ENCODE data around the gene FTO. TPM values are rescaled to one million over a fixed set of nuclear protein-coding genes. Genes with fewer than 3 reads are reported as not detected.

The FTO gene
- polyA plus RNA-seq, 3 donors = 16.8 to 51.0 (median 37.7) TPM

DNA sequence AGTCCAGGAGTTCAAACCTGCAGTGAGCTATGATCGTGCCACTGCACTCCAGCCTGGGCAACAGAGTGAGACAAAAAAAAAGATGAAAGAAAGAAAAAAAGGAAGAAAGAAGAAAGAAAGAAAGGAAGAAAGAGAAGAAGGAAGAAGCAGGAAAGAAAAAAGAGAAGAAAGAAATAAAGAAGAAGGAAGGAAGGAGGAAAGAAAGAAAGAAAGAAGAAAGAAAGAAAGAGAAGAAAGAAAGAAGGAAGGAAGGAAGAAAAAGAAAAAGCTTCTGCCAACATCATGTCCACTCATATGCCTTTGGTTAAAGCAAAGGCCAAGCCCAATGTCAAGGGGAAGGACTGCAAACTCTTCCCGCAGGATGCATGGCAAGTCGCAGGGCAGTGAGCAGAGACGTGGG, 439.5 kb downstream of the FTO start:
- H3K9me3 Mint-ChIP-seq = peaks cover 0 to 8% (median 3%) of the 10 kb centered on the region in 7 donors
- H3K4me1 Mint-ChIP-seq = peaks cover 7% of the 10 kb centered on the region
- Histone ChIP-seq H3K9me3 (replicated peaks in 1 of 2; ENCODE audit: control insufficient read depth in 1 of 2, insufficient read depth in 1 of 2, low read length in 2 of 2) (no peaks in the 10 kb centered on the region), H3K4me3 (replicated peaks in 1 of 3; ENCODE audit: low read depth in 2 of 3, low read length in 3 of 3) (no peak overlapping the region), H3K79me2 (ENCODE audit: insufficient read depth, low read length) (no peaks in the 10 kb centered on the region), H4K20me1 (ENCODE audit: insufficient read depth, low read length) (no peaks in the 10 kb centered on the region), H3K27me3 (ENCODE audit: control insufficient read depth in 2 of 2, insufficient read depth in 2 of 2, low read length in 2 of 2) (no peaks in the 10 kb centered on the region), H3K36me3 (replicated peaks in 1 of 2; ENCODE audit: control insufficient read depth in 1 of 2, insufficient read depth in 2 of 2, low read length in 2 of 2) (no peaks in the 10 kb centered on the region), H2AFZ (ENCODE audit: insufficient read depth, low read depth, low read length, poor library complexity, severe bottlenecking) (no peak overlapping the region), H3K4me1 (ENCODE audit: control insufficient read depth in 1 of 2, insufficient read depth in 2 of 2, low read length in 2 of 2) (no peaks in the 10 kb centered on the region), H3K27ac (ENCODE audit: low read depth in 1 of 2, low read length in 2 of 2) (no peak overlapping the region), H3K9ac (ENCODE audit: insufficient read depth, low read length, poor library complexity, severe bottlenecking) (no peak overlapping the region), H3K4me2 (replicated peaks; ENCODE audit: extremely low read depth, low read length, poor library complexity, severe bottlenecking) (no peak overlapping the region)
- intact Hi-C loops (cut with micrococcal nuclease) = no loop called here
- H3K36me3 Mint-ChIP-seq = no peaks in the 10 kb centered on the region
- 98% methylated on average over 4 of the region's 4 CpGs for WGBS (ENCODE audit: insufficient coverage)
- TF ChIP-seq, protein P1, sequence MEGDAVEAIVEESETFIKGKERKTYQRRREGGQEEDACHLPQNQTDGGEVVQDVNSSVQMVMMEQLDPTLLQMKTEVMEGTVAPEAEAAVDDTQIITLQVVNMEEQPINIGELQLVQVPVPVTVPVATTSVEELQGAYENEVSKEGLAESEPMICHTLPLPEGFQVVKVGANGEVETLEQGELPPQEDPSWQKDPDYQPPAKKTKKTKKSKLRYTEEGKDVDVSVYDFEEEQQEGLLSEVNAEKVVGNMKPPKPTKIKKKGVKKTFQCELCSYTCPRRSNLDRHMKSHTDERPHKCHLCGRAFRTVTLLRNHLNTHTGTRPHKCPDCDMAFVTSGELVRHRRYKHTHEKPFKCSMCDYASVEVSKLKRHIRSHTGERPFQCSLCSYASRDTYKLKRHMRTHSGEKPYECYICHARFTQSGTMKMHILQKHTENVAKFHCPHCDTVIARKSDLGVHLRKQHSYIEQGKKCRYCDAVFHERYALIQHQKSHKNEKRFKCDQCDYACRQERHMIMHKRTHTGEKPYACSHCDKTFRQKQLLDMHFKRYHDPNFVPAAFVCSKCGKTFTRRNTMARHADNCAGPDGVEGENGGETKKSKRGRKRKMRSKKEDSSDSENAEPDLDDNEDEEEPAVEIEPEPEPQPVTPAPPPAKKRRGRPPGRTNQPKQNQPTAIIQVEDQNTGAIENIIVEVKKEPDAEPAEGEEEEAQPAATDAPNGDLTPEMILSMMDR (IDR thresholded peaks at IDR 0.05) = no peak
- H3K27ac Mint-ChIP-seq = no peak overlapping the region
- DNase-seq = no peak
- no peak overlapping the region for H3K4me3 Mint-ChIP-seq
- peaks cover 0 to 6% (median 5%) of the 10 kb centered on the region in 3 donors for H3K27me3 Mint-ChIP-seq (ENCODE audit: low read depth in 3 of 3)

DNA sequence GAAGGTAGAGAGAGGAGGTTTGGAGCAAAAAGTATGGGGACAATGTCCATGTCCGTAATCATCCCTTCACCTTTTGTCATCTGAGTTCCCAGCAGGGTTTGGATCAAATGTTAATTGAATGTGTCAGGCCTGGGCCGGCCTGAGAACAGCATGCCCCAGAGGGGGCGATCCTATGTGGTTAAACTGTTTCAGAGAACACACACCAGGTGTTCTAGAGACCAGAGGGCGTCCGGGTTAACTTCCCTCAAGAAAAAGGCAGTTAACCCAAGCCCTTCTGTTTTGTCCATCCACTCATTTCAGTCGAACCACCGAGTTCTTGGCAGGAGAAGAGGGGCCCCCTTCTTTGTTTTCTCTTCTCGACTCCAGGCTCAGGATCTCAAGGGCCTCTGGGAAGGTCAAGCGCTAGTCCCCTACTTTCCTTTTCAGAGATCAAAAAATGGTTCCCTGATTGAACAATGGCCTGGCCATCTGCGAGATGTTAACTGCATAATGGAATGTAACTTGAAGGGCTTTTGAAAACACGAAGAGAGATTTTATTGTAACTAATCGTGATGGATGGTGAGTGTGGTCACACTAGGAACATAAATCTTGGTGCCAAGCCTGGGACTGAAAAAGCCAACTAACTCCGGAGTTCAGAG, 440.1 kb downstream of the FTO start:
- Histone ChIP-seq H3K9me3 (replicated peaks in 1 of 2; ENCODE audit: control insufficient read depth in 1 of 2, insufficient read depth in 1 of 2, low read length in 2 of 2) (peaks cover 0 to 2% of the 10 kb centered on the region in 2 donors), H3K4me3 (replicated peaks in 1 of 3; ENCODE audit: low read depth in 2 of 3, low read length in 3 of 3) (no peak overlapping the region), H4K20me1 (ENCODE audit: insufficient read depth, low read length) (no peaks in the 10 kb centered on the region), H3K27me3 (ENCODE audit: control insufficient read depth in 2 of 2, insufficient read depth in 2 of 2, low read length in 2 of 2) (no peaks in the 10 kb centered on the region), H3K4me2 (replicated peaks; ENCODE audit: extremely low read depth, low read length, poor library complexity, severe bottlenecking) (no peak overlapping the region), H3K4me1 (ENCODE audit: control insufficient read depth in 1 of 2, insufficient read depth in 2 of 2, low read length in 2 of 2) (no peaks in the 10 kb centered on the region), H2AFZ (ENCODE audit: insufficient read depth, low read depth, low read length, poor library complexity, severe bottlenecking) (no peak overlapping the region), H3K36me3 (replicated peaks in 1 of 2; ENCODE audit: control insufficient read depth in 1 of 2, insufficient read depth in 2 of 2, low read length in 2 of 2) (no peaks in the 10 kb centered on the region), H3K79me2 (ENCODE audit: insufficient read depth, low read length) (no peaks in the 10 kb centered on the region), H3K9ac (ENCODE audit: insufficient read depth, low read length, poor library complexity, severe bottlenecking) (no peak overlapping the region), H3K27ac (ENCODE audit: low read depth in 1 of 2, low read length in 2 of 2) (no peak overlapping the region)
- Mint-ChIP-seq H3K4me3 (no peak overlapping the region), H3K27me3 (ENCODE audit: low read depth in 3 of 3) (peaks cover 0 to 6% (median 5%) of the 10 kb centered on the region in 3 donors), H3K36me3 (no peaks in the 10 kb centered on the region), H3K27ac (no peak overlapping the region), H3K4me1 (peaks cover 7% of the 10 kb centered on the region), H3K9me3 (peaks cover 0 to 6% (median 1%) of the 10 kb centered on the region in 7 donors)
- no peak for DNase-seq
- WGBS (ENCODE audit: insufficient coverage) = 10% methylated on average over 9 of the region's 13 CpGs
- intact Hi-C loops (cut with micrococcal nuclease) = no loop called here
- TF ChIP-seq, protein P1 (IDR thresholded peaks at IDR 0.05) = no peak

Measured in CD14-positive monocyte (primary cell).